ENCODE data around the gene FAIM2. TPM values are rescaled to one million over a fixed set of nuclear protein-coding genes. Genes with fewer than 3 reads are reported as not detected.
A peak's percentile ranks its signal among the peaks of the same experiment; 100 is the strongest.

Gene FAIM2
- total and polyA plus RNA-seq, 2 donors (not counting 1 experiment from before 2014, with no cell fraction given), result 0.50 to 1.00 TPM

GRCh38 chr12:49846032-49846431, 57.7 kb downstream of the FAIM2 start:
- no peak for TF ChIP-seq CTCF (conservative IDR thresholded peaks at IDR 0.05 in 1 of 2, IDR thresholded peaks at IDR 0.05 in 1 of 2; ENCODE audit: low read depth in 1 of 2, low read length in 2 of 2)
- no peak for TF ChIP-seq EZH2 (IDR thresholded peaks at IDR 0.05; ENCODE audit: low read length, missing control alignments)
- H3K4me1 ChIP-seq (ENCODE audit: control insufficient read depth, extremely low read depth, insufficient read depth, low read length), result no peaks in the 10 kb centered on the region
- no peak overlapping the region for H3K4me3 ChIP-seq (replicated peaks in 1 of 4; ENCODE audit: control extremely low read depth in 1 of 4, insufficient read depth in 1 of 4, low read depth in 3 of 4, low read length in 4 of 4)
- H4K20me1 ChIP-seq (ENCODE audit: control insufficient read depth, extremely low read depth, insufficient read depth, low read length), result no peaks in the 10 kb centered on the region
- no peaks in the 10 kb centered on the region for H3K36me3 ChIP-seq (ENCODE audit: control insufficient read depth, insufficient read depth, low read length)
- H3K27ac ChIP-seq (ENCODE audit: insufficient read depth, low read length), result no peak overlapping the region
- H3K79me2 ChIP-seq (ENCODE audit: control insufficient read depth, insufficient read depth, low read length), result peaks cover 3% of the 10 kb centered on the region
- peaks cover 14% of the 10 kb centered on the region for H3K27me3 ChIP-seq (ENCODE audit: control insufficient read depth, insufficient read depth, low read length)
- H3K9me3 ChIP-seq (ENCODE audit: control insufficient read depth, insufficient read depth, low read depth, low read length), result no peaks in the 10 kb centered on the region
- no peak for DNase-seq (ENCODE audit: low read depth in 2 of 2)
- no peak overlapping the region for H3K9ac ChIP-seq (ENCODE audit: insufficient read depth, low read length)
- no peak overlapping the region for H3K4me2 ChIP-seq (ENCODE audit: extremely low read depth, insufficient read depth, low read length)
- no peak overlapping the region for H2AFZ ChIP-seq (ENCODE audit: low read length)

GRCh38 chr12:49843876-49844437, 59.7 kb downstream of the FAIM2 start:
- no peaks in the 10 kb centered on the region for H3K36me3 ChIP-seq (ENCODE audit: control insufficient read depth, insufficient read depth, low read length)
- no peak overlapping the region for H2AFZ ChIP-seq (ENCODE audit: low read length)
- H3K27ac ChIP-seq (ENCODE audit: insufficient read depth, low read length), result no peak overlapping the region
- H4K20me1 ChIP-seq (ENCODE audit: control insufficient read depth, extremely low read depth, insufficient read depth, low read length), result no peaks in the 10 kb centered on the region
- H3K9ac ChIP-seq (ENCODE audit: insufficient read depth, low read length), result no peak overlapping the region
- no peak overlapping the region for H3K4me2 ChIP-seq (ENCODE audit: extremely low read depth, insufficient read depth, low read length)
- no peak overlapping the region for H3K4me3 ChIP-seq (replicated peaks in 1 of 4; ENCODE audit: control extremely low read depth in 1 of 4, insufficient read depth in 1 of 4, low read depth in 3 of 4, low read length in 4 of 4)
- no peak for DNase-seq (ENCODE audit: low read depth in 2 of 2)
- H3K27me3 ChIP-seq (ENCODE audit: control insufficient read depth, insufficient read depth, low read length), result peaks cover 9% of the 10 kb centered on the region
- H3K9me3 ChIP-seq (ENCODE audit: control insufficient read depth, insufficient read depth, low read depth, low read length), result no peaks in the 10 kb centered on the region
- TF ChIP-seq EZH2 (IDR thresholded peaks at IDR 0.05; ENCODE audit: low read length, missing control alignments), result no peak
- TF ChIP-seq CTCF (conservative IDR thresholded peaks at IDR 0.05 in 1 of 2, IDR thresholded peaks at IDR 0.05 in 1 of 2; ENCODE audit: low read depth in 1 of 2, low read length in 2 of 2), result no peak
- H3K4me1 ChIP-seq (ENCODE audit: control insufficient read depth, extremely low read depth, insufficient read depth, low read length), result no peaks in the 10 kb centered on the region
- H3K79me2 ChIP-seq (ENCODE audit: control insufficient read depth, insufficient read depth, low read length), result peaks cover 3% of the 10 kb centered on the region

- Histone ChIP-seq H3K27me3 (ENCODE audit: control insufficient read depth, insufficient read depth, low read length) (peaks cover 4% of the 10 kb centered on the region), H3K79me2 (ENCODE audit: control insufficient read depth, insufficient read depth, low read length) (peaks cover 3% of the 10 kb centered on the region), H3K4me3 (replicated peaks in 1 of 4; ENCODE audit: control extremely low read depth in 1 of 4, insufficient read depth in 1 of 4, low read depth in 3 of 4, low read length in 4 of 4) (peak overlapping the region; percentile 85 to 91 (median 90)), H3K27ac (ENCODE audit: insufficient read depth, low read length) (peak overlapping the region; percentile 88), H3K36me3 (ENCODE audit: control insufficient read depth, insufficient read depth, low read length) (no peaks in the 10 kb centered on the region), H2AFZ (ENCODE audit: low read length) (peak overlapping the region; percentile 93), H3K9me3 (ENCODE audit: control insufficient read depth, insufficient read depth, low read depth, low read length) (no peaks in the 10 kb centered on the region), H3K4me1 (ENCODE audit: control insufficient read depth, extremely low read depth, insufficient read depth, low read length) (no peaks in the 10 kb centered on the region), H3K4me2 (ENCODE audit: extremely low read depth, insufficient read depth, low read length) (peak overlapping the region; percentile 94), H3K9ac (ENCODE audit: insufficient read depth, low read length) (peak overlapping the region; percentile 51), H4K20me1 (ENCODE audit: control insufficient read depth, extremely low read depth, insufficient read depth, low read length) (no peaks in the 10 kb centered on the region)
- no peak for DNase-seq (ENCODE audit: low read depth in 2 of 2)
- TF ChIP-seq CTCF (conservative IDR thresholded peaks at IDR 0.05 in 1 of 2, IDR thresholded peaks at IDR 0.05 in 1 of 2; ENCODE audit: low read depth in 1 of 2, low read length in 2 of 2), result no peak
- no peak for TF ChIP-seq EZH2 (IDR thresholded peaks at IDR 0.05; ENCODE audit: low read length, missing control alignments)
Measured at GRCh38 chr12:49843411-49843810, 60.3 kb downstream of the FAIM2 start.

All from fibroblast of lung (primary cell).